Activated effector memory CD4-positive, alpha-beta T cell treated with anti-CD3 and anti-CD28 coated beads, Interleukin-2, amount 50 U/mL, for 16 hours (primary cell): ENCODE results near the gene COQ4.

Experiments
- DNase-seq: peaks from one replicate; pipeline ENCODE4 v3.0.0-alpha.2; 2020

Gene COQ4

DNA sequence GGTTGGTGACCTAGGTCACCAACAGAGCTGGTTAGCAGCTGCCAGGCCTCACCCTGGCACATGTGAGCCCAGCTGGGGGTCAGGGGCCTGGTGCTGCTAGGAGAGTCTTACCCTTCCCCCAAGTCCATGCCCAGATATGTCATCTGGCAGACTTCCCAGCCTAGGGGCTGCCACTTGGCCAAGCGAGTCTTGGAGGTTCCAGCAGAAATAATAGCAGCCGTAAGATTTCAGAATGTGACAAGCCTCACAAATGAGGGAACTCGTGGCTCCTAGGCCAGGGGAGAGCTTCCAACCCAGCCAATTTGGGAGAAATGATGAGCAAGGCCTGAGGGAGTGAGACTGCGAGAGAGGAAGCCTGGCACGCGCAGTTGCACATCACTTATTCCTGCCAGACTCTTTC is 59.6 kb downstream of the COQ4 start:
- no peak for DNase-seq

DNA sequence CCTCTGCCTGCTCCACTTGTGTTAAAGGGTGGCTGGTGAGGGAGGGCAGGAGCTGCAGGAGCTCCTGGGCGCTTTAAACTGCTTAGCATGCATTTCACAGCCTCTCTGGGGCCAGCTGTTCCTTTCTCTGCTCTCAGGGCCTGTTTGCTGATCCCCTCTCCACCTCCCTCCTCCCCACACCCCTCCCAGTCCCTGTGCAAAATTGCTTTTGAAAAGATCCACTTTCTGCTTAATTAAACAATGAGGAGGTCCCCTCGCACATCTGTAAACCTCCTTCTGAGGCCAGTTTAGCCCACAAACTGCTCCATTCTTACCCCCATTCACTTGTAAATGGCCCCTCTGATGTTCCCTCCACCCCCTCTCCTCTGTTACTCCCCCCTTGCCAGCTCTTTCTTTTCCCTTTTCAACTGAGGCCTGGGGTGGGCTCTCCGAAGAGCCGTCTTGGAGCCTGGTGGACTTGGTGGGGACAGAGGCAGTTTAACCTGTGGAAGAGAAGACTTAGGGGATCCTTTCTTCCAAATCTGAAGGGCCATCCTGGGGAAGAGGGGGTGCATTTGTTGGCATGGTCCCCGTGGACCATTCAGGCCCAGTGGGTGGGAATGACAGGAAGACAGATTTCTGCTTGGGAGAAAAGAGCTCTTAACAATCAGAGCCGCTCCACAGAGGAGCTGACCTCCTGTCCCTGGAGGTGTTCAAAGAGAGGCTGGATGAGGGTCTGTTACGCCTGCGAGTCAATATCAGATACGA is 60.5 kb downstream of the COQ4 start:
- DNase-seq, result no peak
